ENCODE results near the gene RGMB. TPM values are rescaled to one million over a fixed set of nuclear protein-coding genes. Genes with fewer than 3 reads are reported as not detected.

Gene RGMB
- total RNA-seq, 1 experiment from 2014 or later, result 19.3 TPM

GRCh38 chr5:98753507-98753906 lies 20.0 kb upstream of the RGMB start:
- no peak overlapping the region for H3K23ac ChIP-seq (ENCODE audit: insufficient read length, low read depth, low read length)
- no CpG with 5 or more reads among the region's 4 CpGs for WGBS (ENCODE audit: extremely low coverage, insufficient read length, low lambda C conversion rate)
- H3K27ac Mint-ChIP-seq, result peak overlapping the region in 2 of 3 experiments; percentile 60 to 83; a peak in 4 of 7 replicates

More at GRCh38 chr5:98753507-98753906, 20.0 kb upstream of the RGMB start:
- H2BK20ac ChIP-seq (ENCODE audit: low read depth, low read length, poor library complexity, severe bottlenecking), result no peak overlapping the region
- H3K56ac ChIP-seq (ENCODE audit: insufficient read length, low read depth, low read length), result no peak overlapping the region
- DNase-seq, result peak; percentile 61
- no peak overlapping the region for H3K9ac ChIP-seq (ENCODE audit: extremely low read depth, insufficient read length, low read length)
- H3K27me3 Mint-ChIP-seq (ENCODE audit: low read depth), result no peaks in the 10 kb centered on the region
- no peak overlapping the region for H4K91ac ChIP-seq (ENCODE audit: insufficient read length, low read depth, low read length)
- H2AFZ ChIP-seq (ENCODE audit: low read length), result no peak overlapping the region
- H2BK120ac ChIP-seq (ENCODE audit: low read depth, low read length, poor library complexity, severe bottlenecking), result no peak overlapping the region
- H2AK5ac ChIP-seq (ENCODE audit: insufficient read length, low read length), result no peak overlapping the region
- no peak overlapping the region for H4K5ac ChIP-seq (ENCODE audit: insufficient read length, low read depth, low read length)
- no peak overlapping the region for H3T11ph ChIP-seq (ENCODE audit: low read length)
- no peaks in the 10 kb centered on the region for H3K23me2 ChIP-seq (ENCODE audit: insufficient read length, low read depth, low read length, poor library complexity, severe bottlenecking)
- H3K4me3 Mint-ChIP-seq, result no peak overlapping the region; a peak in 1 of 5 replicates
- H3K36me3 Mint-ChIP-seq (ENCODE audit: insufficient read depth in 1 of 3, low read depth in 3 of 3), result peaks cover 1 to 5% (median 2%) of the 10 kb centered on the region in 3 experiments; a peak in 5 of 7 replicates
- H2BK5ac ChIP-seq (ENCODE audit: insufficient read length, low read length), result no peak overlapping the region
- H4K20me1 ChIP-seq (ENCODE audit: control insufficient read depth, insufficient read depth, insufficient read length), result no peaks in the 10 kb centered on the region
- peaks cover 6 to 7% of the 10 kb centered on the region in 2 experiments; a peak in 4 of 5 replicates for H3K9me3 Mint-ChIP-seq
- no peak overlapping the region for H2BK15ac ChIP-seq (ENCODE audit: low read depth, low read length)
- H4K8ac ChIP-seq (replicated peaks; ENCODE audit: insufficient read length, low read depth, low read length), result no peak overlapping the region
- H3K9me3 ChIP-seq (ENCODE audit: control insufficient read depth, low read depth, low read length), result no peaks in the 10 kb centered on the region
- H3K27ac ChIP-seq (ENCODE audit: insufficient read length, low read depth, low read length), result peak overlapping the region; percentile 91
- no peaks in the 10 kb centered on the region for H3K79me1 ChIP-seq (ENCODE audit: insufficient read depth, low read depth, low read length, poor library complexity, severe bottlenecking)
- TF ChIP-seq CTCF (conservative IDR thresholded peaks at IDR 0.05), result no peak
- H3K14ac ChIP-seq (ENCODE audit: insufficient read depth, low read length), result no peak overlapping the region
- no peak overlapping the region for H3K4ac ChIP-seq (ENCODE audit: low read depth, low read length)
- H3K27me3 ChIP-seq (ENCODE audit: insufficient read depth, low read length), result no peaks in the 10 kb centered on the region
- no peak overlapping the region for H2BK12ac ChIP-seq (ENCODE audit: insufficient read length, low read depth, low read length)
- peaks cover 24 to 28% of the 10 kb centered on the region in 2 experiments for H3K4me1 Mint-ChIP-seq
- H3K79me2 ChIP-seq (ENCODE audit: insufficient read depth, low read length), result no peaks in the 10 kb centered on the region
- H3K4me2 ChIP-seq (ENCODE audit: insufficient read depth, insufficient read length, low read length), result peak overlapping the region; percentile 34
- H3K18ac ChIP-seq (ENCODE audit: insufficient read length, low read depth, low read length), result no peak overlapping the region
- H3K4me1 ChIP-seq (ENCODE audit: insufficient read depth, low read length), result peaks cover 8% of the 10 kb centered on the region; the same call in 1 of the 2 replicates
